ENCODE results near the gene TPH2.
A peak's percentile ranks its signal among the peaks of the same experiment; 100 is the strongest.

Gene TPH2

GRCh38 chr12:71958993-71959578, 20.4 kb downstream of the TPH2 start:
- no peak for DNase-seq (ENCODE audit: low read depth)

- no peak for DNase-seq (ENCODE audit: low read depth)
Measured at GRCh38 chr12:71967211-71967610, 28.6 kb downstream of the TPH2 start.

GRCh38 chr12:71969330-71969729, 30.7 kb downstream of the TPH2 start:
- DNase-seq (ENCODE audit: low read depth): no peak

GRCh38 chr12:71970031-71970430, 31.4 kb downstream of the TPH2 start:
- no peak for DNase-seq (ENCODE audit: low read depth)

GRCh38 chr12:71972441-71973074, 33.9 kb downstream of the TPH2 start:
- no peak for DNase-seq (ENCODE audit: low read depth)

- DNase-seq (ENCODE audit: low read depth): no peak
Measured at GRCh38 chr12:71973687-71974086, 35.0 kb downstream of the TPH2 start.

- DNase-seq (ENCODE audit: low read depth): no peak
Measured at GRCh38 chr12:71980538-71980937, 41.9 kb downstream of the TPH2 start.

GRCh38 chr12:71981149-71981548, 42.5 kb downstream of the TPH2 start:
- no peak for DNase-seq (ENCODE audit: low read depth)

GRCh38 chr12:71994715-71995114, 56.1 kb downstream of the TPH2 start:
- no peak for DNase-seq (ENCODE audit: low read depth)

GRCh38 chr12:71999795-72000194, 61.1 kb downstream of the TPH2 start:
- DNase-seq (ENCODE audit: low read depth): no peak

- no peak for DNase-seq (ENCODE audit: low read depth)
Measured at GRCh38 chr12:72000969-72001648, 62.5 kb downstream of the TPH2 start.

GRCh38 chr12:72006766-72007165, 68.1 kb downstream of the TPH2 start:
- no peak for DNase-seq (ENCODE audit: low read depth)

GRCh38 chr12:72010356-72010755, 71.7 kb downstream of the TPH2 start:
- DNase-seq (ENCODE audit: low read depth): peak; percentile 16

- no peak for DNase-seq (ENCODE audit: low read depth)
Measured at GRCh38 chr12:72011374-72011773, 72.7 kb downstream of the TPH2 start.

- no peak for DNase-seq (ENCODE audit: low read depth)
Measured at GRCh38 chr12:72012874-72013273, 74.2 kb downstream of the TPH2 start.

- no peak for DNase-seq (ENCODE audit: low read depth)
Measured at GRCh38 chr12:72015895-72016294, 77.2 kb downstream of the TPH2 start.

GRCh38 chr12:72017054-72017651, 78.5 kb downstream of the TPH2 start:
- DNase-seq (ENCODE audit: low read depth): peak; percentile 40

- no peak for DNase-seq (ENCODE audit: low read depth)
Measured at GRCh38 chr12:72018036-72018435, 79.4 kb downstream of the TPH2 start.

GRCh38 chr12:72024613-72025012, 86.0 kb downstream of the TPH2 start:
- DNase-seq (ENCODE audit: low read depth): no peak

- no peak for DNase-seq (ENCODE audit: low read depth)
Measured at GRCh38 chr12:72025524-72025923, 86.9 kb downstream of the TPH2 start.

- no peak for DNase-seq (ENCODE audit: low read depth)
Measured at GRCh38 chr12:72028966-72029365, 90.3 kb downstream of the TPH2 start.

GRCh38 chr12:72030277-72030676, 91.6 kb downstream of the TPH2 start:
- DNase-seq (ENCODE audit: low read depth): no peak

GRCh38 chr12:72031066-72031465, 92.4 kb downstream of the TPH2 start:
- DNase-seq (ENCODE audit: low read depth): no peak
